Activated CD4-positive, alpha-beta memory T cell treated with anti-CD3 and anti-CD28 coated beads, Interleukin-2, amount 10 ng/mL, durations not matched to agents 7 days and 5 days (primary cell): ENCODE data around the gene VWA2. TPM values are rescaled to one million over a fixed set of nuclear protein-coding genes. Genes with fewer than 3 reads are reported as not detected.

Experiments
- CTCF ChIA-PET: fragments of 350-600 bp; sonication (Branson Sonifier 250); formaldehyde crosslinking; loops from one replicate; lab custom pipeline; 2021; ENCODE audit warnings: antibody characterized with exemption, inconsistent platforms; lab: Charles Lee
- POLR2A ChIA-PET: fragments of 350-600 bp; sonication (Branson Sonifier 250); formaldehyde crosslinking; loops from one replicate; lab custom pipeline; 2021; ENCODE audit warnings: antibody characterized with exemption; lab: Charles Lee
- DNase-seq: peaks from one replicate; pipeline ENCODE4 v3.0.0-alpha.2; 2020
- H3K27ac Mint-ChIP-seq: one replicate; pipeline ENCODE4 v1.8.0; 2021; ENCODE audit warnings: mild to moderate bottlenecking, mixed read lengths
- H3K27me3 Mint-ChIP-seq: one replicate; pipeline ENCODE4 v1.8.0; 2021; ENCODE audit warnings: mixed read lengths
- H3K36me3 Mint-ChIP-seq: one replicate; pipeline ENCODE4 v1.8.0; 2021; ENCODE audit warnings: low read depth, mixed read lengths
- H3K4me1 Mint-ChIP-seq: one replicate; pipeline ENCODE4 v1.8.0; 2021; ENCODE audit warnings: mixed read lengths
- H3K4me3 Mint-ChIP-seq: one replicate; pipeline ENCODE4 v1.8.0; 2021; ENCODE audit warnings: mild to moderate bottlenecking, mixed read lengths
- H3K9me3 Mint-ChIP-seq: one replicate; pipeline ENCODE4 v1.8.0; 2021; ENCODE audit warnings: mixed read lengths
- total RNA-seq, 2 experiments: library from RNA; stranded (reverse); gene quantifications; one replicate each; pipeline ENCODE4 v1.2.3, GENCODE V29; 2021

Gene VWA2
- total RNA-seq, 2 experiments from 2014 or later: not detected

DNA sequence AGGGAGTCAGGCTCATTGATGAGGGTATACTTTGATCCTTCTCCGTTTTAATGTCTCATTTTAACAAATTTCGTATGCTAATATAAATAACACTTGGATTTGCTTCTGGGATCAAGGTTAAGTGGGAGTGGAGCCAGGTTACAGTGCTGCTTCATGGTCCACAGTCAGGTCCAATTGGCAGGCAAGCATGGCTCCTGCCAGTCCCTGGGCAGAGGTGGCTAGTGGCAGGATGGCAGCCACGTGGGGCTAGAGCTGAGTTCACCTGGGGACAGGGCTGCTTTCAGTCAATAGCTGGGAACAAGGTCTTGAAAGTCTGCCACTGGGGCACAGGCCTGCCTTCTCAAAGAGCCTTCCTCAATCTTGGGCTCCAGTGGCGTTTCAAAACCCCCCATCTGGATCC is 16.0 kb upstream of the VWA2 start:
- H3K36me3 Mint-ChIP-seq: no peaks in the 10 kb centered on the region
- H3K4me3 Mint-ChIP-seq: no peak overlapping the region
- DNase-seq: no peak
- H3K27ac Mint-ChIP-seq: no peak overlapping the region
- CTCF ChIA-PET: no interaction called here
- POLR2A ChIA-PET: no interaction called here
- no peaks in the 10 kb centered on the region for H3K9me3 Mint-ChIP-seq
- no peaks in the 10 kb centered on the region for H3K4me1 Mint-ChIP-seq
- H3K27me3 Mint-ChIP-seq: peaks cover 42% of the 10 kb centered on the region

DNA sequence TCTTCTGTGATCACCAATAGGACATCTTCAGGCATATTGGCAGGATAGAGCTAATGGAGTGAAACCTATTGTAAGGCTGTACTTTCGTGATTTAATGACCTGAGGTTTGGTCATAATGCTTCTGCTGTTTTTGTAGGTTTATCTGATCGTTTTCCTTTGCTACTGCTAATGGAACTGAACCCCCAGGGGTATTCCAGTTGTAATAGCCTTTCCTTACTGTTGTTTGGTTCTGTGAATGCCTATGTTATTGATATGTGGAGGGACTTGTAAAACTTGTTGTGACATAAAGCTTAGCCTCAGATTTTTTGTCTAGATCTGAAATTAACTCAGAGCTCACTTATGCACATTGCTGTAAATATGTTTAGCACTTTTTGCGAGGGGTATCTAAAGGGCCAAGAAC is 10.9 kb upstream of the VWA2 start:
- Mint-ChIP-seq H3K4me1 (no peaks in the 10 kb centered on the region), H3K27me3 (peaks cover 43% of the 10 kb centered on the region), H3K27ac (no peak overlapping the region), H3K9me3 (no peaks in the 10 kb centered on the region), H3K4me3 (no peak overlapping the region), H3K36me3 (no peaks in the 10 kb centered on the region)
- no peak for DNase-seq
- ChIA-PET POLR2A (no interaction called here), CTCF (no interaction called here)

DNA sequence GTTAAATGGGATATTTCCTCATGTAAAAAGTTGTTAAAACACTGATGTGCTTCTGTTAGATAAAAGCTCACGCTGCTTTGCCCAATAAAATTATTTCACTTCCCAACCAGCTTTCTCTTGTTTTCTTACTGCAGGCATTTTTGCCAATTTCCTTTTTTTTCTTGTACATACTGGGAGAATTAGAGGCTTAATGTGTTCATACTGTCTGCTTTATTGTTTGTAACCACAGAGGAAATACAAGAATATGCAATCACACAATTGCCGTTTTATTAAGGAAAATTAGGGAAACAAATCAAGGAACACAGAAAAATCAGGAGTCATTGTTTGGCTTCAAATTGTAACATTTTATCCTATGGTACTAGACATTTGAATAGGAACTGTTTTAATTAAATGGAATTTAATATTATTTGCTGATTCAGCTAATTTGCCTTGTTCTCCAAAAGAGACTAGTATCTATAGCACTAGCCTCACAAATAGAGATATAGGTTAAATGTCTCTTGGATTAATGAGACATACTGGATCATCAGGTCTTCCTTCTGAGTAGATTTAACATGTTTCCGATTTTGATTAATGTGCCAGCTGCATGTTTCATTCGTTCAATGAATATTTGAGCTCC is 6.4 kb upstream of the VWA2 start:
- POLR2A ChIA-PET: no interaction called here

DNA sequence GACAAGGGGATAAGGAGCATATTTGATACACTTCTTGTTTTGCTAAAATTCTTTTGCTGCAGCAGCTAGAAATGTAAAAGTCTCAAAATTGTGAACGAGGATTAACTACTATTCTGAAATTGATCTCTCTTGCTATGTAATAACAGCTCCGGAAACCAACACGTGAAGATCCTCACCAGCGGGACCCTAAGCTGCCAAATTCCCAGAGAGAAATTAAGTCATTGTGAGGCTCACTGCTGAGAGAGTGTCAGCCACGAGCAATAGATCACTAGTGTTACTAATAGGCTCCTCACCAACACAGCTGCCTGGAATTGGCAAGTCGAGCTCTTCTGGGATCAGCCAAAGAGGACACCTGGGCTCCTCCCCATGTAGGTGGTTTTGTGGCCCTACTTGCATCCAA is 5.6 kb upstream of the VWA2 start:
- Mint-ChIP-seq H3K4me3 (no peak overlapping the region), H3K4me1 (peaks cover 1% of the 10 kb centered on the region), H3K36me3 (no peaks in the 10 kb centered on the region), H3K27me3 (peaks cover 50% of the 10 kb centered on the region), H3K9me3 (no peaks in the 10 kb centered on the region), H3K27ac (no peak overlapping the region)
- POLR2A ChIA-PET: no interaction called here
- no peak for DNase-seq
- CTCF ChIA-PET: interaction anchor here (1.1 kb wide), 1 partner anchor 22 kb away, joined by 3 read pairs; no protein-coding TSS in a partner anchor

More for the DNA sequence above, 6.4 kb upstream of the VWA2 start:
- CTCF ChIA-PET: interaction anchor here (0.7 to 1.2 kb wide), 3 partner anchors 15 to 722 kb away, joined by 3 to 6 read pairs (median 4); no protein-coding TSS in a partner anchor
- Mint-ChIP-seq H3K27ac (no peak overlapping the region), H3K36me3 (no peaks in the 10 kb centered on the region), H3K4me1 (no peaks in the 10 kb centered on the region), H3K9me3 (no peaks in the 10 kb centered on the region), H3K4me3 (no peak overlapping the region), H3K27me3 (peaks cover 47% of the 10 kb centered on the region)
- no peak for DNase-seq

DNA sequence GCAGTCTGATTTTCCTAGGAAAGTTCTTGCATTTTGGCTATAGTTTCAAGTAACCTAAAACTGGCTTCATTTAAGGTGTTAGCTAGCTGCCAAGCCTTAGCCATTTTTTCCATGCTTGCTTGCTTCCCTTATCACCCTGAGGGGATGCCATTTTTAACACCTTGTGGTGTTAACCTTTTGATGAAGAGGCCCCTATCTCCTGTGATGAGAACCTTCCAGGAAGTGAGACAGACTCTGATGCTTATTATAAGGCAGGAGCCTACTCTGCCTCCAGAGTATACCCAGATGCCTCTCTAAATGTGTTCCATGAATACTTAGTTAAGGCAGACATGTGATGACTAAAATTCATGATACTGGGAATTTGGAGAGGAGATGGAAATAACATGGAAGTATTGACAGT is 4.9 kb upstream of the VWA2 start:
- Mint-ChIP-seq H3K27ac (no peak overlapping the region), H3K36me3 (no peaks in the 10 kb centered on the region), H3K27me3 (peaks cover 56% of the 10 kb centered on the region), H3K4me1 (peaks cover 5% of the 10 kb centered on the region), H3K4me3 (no peak overlapping the region), H3K9me3 (no peaks in the 10 kb centered on the region)
- CTCF ChIA-PET: no interaction called here
- no peak for DNase-seq
- POLR2A ChIA-PET: no interaction called here

DNA sequence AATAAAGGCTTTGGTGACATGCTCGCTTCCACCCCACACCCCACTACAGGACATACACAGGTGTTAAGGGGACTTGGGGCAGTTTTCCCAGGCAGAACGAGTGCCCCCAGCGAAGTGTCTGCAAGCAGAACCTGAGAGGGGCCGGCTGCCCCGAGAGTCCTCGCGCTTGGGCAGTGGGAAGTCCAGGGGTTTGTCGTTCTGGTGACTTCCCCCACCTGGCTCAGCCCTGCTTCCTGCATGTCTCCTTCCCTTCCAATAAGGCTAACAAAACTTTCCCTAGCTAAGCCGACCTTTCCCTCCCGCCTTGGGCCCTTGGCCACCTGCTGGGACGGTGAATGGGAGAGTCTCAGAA is 916 bp downstream of the VWA2 start:
- POLR2A ChIA-PET: no interaction called here
- no peaks in the 10 kb centered on the region for H3K36me3 Mint-ChIP-seq
- DNase-seq: no peak
- peaks cover 70% of the 10 kb centered on the region for H3K27me3 Mint-ChIP-seq
- no peak overlapping the region for H3K27ac Mint-ChIP-seq
- peaks cover 5% of the 10 kb centered on the region for H3K4me1 Mint-ChIP-seq
- H3K9me3 Mint-ChIP-seq: no peaks in the 10 kb centered on the region
- H3K4me3 Mint-ChIP-seq: no peak overlapping the region
- CTCF ChIA-PET: no interaction called here

DNA sequence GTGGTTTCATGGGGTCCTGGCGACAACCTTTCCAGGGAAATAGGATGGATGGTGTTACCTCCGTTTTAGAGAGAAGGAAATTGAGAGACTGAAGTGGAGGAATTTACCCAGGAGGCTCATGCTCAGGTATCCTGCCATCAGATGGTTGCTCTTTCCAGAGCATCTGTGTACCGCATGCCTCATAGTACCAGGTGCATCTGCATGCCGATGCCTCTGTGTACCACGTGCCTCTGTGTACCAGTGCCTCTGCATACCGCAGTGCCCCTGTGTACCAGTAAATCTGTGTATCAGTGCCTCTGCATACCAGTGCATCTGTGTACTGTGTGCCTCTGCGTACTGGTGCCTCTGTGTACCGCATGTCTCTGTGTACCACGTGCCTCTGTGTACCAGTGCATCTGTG is 3.2 kb downstream of the VWA2 start:
- no peaks in the 10 kb centered on the region for H3K36me3 Mint-ChIP-seq
- H3K4me3 Mint-ChIP-seq: no peak overlapping the region
- CTCF ChIA-PET: no interaction called here

DNA sequence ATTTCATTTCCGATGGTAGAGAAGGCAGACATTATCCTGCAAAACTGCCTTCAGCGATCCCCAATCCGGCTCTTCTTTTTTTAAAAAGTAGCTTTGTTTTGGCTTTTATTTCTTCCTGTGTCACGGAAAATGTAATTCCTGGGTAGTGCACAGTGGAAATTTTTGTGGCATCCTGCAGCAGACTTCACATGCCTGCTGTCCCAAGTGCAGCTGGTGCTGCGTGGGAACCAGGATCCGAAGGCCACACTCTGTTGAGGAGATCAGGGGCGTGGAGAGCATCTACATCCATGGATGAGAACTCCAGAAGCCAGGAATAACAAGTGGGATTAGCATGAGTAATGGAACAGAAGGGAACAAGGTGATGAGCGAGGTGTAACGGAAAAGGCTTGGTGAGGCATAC is 4.6 kb downstream of the VWA2 start:
- CTCF ChIA-PET: no interaction called here
- peaks cover 3% of the 10 kb centered on the region for H3K4me1 Mint-ChIP-seq
- no peak for DNase-seq
- peaks cover 47% of the 10 kb centered on the region for H3K27me3 Mint-ChIP-seq
- H3K36me3 Mint-ChIP-seq: no peaks in the 10 kb centered on the region
- no peak overlapping the region for H3K27ac Mint-ChIP-seq
- no peaks in the 10 kb centered on the region for H3K9me3 Mint-ChIP-seq
- no peak overlapping the region for H3K4me3 Mint-ChIP-seq
- POLR2A ChIA-PET: no interaction called here

More for the DNA sequence above, 3.2 kb downstream of the VWA2 start:
- Mint-ChIP-seq H3K4me1 (peaks cover 5% of the 10 kb centered on the region), H3K9me3 (no peaks in the 10 kb centered on the region), H3K27me3 (peaks cover 60% of the 10 kb centered on the region), H3K27ac (no peak overlapping the region)
- POLR2A ChIA-PET: no interaction called here
- no peak for DNase-seq

DNA sequence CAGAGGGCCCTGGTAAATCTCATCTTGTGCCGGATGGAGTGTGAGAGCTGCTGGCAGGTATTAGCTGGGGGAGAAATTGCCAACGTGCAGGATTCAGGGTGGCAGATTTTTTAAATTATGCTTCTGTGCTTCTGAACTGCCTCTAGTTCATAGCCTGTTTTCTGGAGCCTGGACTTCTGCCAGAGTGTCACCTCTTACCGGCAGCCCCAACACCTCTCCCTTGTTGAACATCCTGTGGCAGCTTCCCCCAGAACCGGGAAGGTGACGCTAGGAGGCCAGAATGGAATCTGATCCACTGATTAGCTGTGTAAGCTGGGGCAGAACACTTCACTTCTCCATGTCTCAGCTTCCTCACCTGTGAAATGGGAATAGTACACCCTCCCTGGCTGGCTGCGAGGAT is 5.1 kb downstream of the VWA2 start:
- no peak for DNase-seq
- H3K9me3 Mint-ChIP-seq: no peaks in the 10 kb centered on the region
- H3K4me1 Mint-ChIP-seq: peaks cover under 1% of the 10 kb centered on the region
- ChIA-PET CTCF (no interaction called here), POLR2A (interaction anchor here (0.6 kb wide), 1 partner anchor 884 kb away, joined by 3 read pairs; no protein-coding TSS in a partner anchor)
- peaks cover 43% of the 10 kb centered on the region for H3K27me3 Mint-ChIP-seq
- H3K27ac Mint-ChIP-seq: no peak overlapping the region
- H3K4me3 Mint-ChIP-seq: no peak overlapping the region
- H3K36me3 Mint-ChIP-seq: no peaks in the 10 kb centered on the region

DNA sequence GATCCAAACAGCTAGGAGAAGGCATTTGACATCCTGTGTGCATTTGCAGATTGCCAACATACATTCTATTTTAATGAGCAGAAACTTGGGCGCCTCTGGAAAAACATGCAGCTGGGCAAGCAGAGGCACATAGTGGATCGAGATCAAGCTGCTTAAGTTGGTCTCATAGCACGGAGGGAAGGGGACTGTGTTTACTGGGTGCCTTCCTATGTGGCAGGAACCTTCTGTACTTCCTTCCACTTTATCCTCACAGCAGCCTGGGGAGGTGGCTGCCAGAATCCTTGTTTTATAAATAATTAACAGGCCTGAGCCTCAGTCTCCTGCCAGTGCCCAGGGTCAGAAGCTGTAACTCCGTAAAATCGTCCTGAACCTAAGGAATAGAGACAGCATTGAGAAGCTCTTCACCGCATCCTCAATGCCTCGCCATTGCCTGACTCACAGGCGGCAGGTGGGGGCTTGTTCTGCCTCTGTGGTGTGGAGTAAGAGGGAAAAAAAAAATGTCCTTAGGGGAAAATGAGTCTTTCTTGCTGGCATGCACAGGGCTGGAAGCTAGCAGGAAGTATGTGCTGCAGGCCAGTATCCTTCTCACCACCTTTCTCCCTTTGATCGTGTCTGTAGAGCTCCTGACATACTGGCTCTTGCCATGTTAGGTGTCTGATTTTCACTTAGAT is 6.2 kb downstream of the VWA2 start:
- H3K4me1 Mint-ChIP-seq: no peaks in the 10 kb centered on the region
- H3K9me3 Mint-ChIP-seq: no peaks in the 10 kb centered on the region
- ChIA-PET POLR2A (no interaction called here), CTCF (no interaction called here)
- H3K4me3 Mint-ChIP-seq: no peak overlapping the region
- peaks cover 40% of the 10 kb centered on the region for H3K27me3 Mint-ChIP-seq
- no peak for DNase-seq
- H3K36me3 Mint-ChIP-seq: no peaks in the 10 kb centered on the region
- no peak overlapping the region for H3K27ac Mint-ChIP-seq

DNA sequence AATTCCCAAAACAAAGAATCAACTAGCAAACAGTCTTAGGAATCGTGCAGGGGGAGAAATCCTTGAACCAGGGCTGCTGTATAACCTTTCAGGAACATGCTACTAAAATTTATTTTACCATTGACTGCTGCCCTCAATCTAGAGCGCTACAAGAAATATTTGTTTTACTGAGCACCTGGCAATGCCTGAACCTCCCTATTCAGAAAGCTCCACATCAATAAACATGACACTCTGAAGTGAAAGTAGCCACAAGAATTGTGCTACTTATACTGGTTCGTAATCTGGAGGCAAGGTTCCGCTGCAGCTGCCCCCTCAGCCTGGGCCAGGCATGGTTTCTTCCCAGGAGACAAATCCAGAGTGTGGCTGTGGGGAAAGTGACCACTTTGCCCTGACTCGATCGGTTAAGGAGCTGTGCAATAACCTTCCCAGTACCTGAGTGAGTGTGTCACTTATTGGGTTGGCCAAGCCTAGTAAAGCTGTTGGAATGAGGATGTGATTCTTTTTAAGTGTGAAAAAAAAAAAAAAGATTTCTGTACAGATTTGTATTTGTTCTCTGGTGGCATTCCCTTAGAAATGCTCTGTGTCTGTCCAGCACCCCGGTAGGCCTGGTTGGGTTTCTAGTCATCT is 7.7 kb downstream of the VWA2 start:
- H3K9me3 Mint-ChIP-seq: no peaks in the 10 kb centered on the region
- H3K27ac Mint-ChIP-seq: no peak overlapping the region
- peaks cover 27% of the 10 kb centered on the region for H3K27me3 Mint-ChIP-seq
- no peak for DNase-seq
- no peak overlapping the region for H3K4me3 Mint-ChIP-seq
- POLR2A ChIA-PET: no interaction called here
- H3K4me1 Mint-ChIP-seq: no peaks in the 10 kb centered on the region
- no peaks in the 10 kb centered on the region for H3K36me3 Mint-ChIP-seq
- CTCF ChIA-PET: no interaction called here

DNA sequence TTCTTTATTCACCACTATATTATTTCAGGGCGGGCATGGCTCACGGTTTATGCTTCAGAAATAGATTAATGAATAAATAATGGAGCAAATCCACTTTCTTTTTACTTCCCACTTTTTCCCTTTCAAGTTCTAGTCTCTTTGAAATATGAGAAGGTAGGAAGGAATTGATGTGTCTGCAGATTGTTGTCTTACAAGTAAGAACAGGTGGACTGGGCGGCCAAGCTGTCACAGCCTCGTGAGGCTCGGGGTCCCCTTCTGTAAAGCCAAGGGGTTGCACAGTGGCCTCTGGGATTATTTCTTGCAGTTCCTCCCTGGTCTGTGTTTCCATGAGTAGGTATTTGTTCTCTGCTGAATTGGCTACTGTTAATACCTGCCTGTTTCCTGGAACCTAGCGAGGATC is 11.2 kb downstream of the VWA2 start:
- ChIA-PET CTCF (no interaction called here), POLR2A (no interaction called here)
- Mint-ChIP-seq H3K27ac (no peak overlapping the region), H3K4me3 (no peak overlapping the region), H3K4me1 (no peaks in the 10 kb centered on the region), H3K9me3 (peaks cover 3% of the 10 kb centered on the region), H3K27me3 (peaks cover 4% of the 10 kb centered on the region), H3K36me3 (no peaks in the 10 kb centered on the region)
- no peak for DNase-seq

DNA sequence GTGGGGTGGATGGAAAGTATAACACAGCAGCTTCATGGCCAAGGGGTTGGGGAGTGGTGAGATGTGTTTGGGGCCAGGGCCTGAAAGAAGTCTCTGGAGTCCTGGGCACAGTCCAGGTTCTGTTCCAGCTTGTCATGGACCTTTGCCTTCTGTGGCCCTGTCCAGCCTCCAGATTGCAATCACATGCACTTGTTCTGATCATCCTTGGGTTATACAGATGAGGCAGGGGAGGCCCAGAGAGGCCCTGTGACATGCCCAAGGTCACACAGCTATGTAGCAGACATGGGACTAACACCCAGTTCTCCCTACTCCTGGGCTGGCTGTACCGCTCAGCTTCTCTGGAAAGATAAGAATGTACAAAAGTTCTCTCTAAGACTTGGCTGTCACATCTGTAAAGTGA is 11.7 kb downstream of the VWA2 start:
- peaks cover 4% of the 10 kb centered on the region for H3K27me3 Mint-ChIP-seq
- ChIA-PET POLR2A (no interaction called here), CTCF (no interaction called here)
- H3K27ac Mint-ChIP-seq: no peak overlapping the region
- no peaks in the 10 kb centered on the region for H3K36me3 Mint-ChIP-seq
- H3K9me3 Mint-ChIP-seq: peaks cover 3% of the 10 kb centered on the region
- DNase-seq: no peak
- no peak overlapping the region for H3K4me3 Mint-ChIP-seq
- H3K4me1 Mint-ChIP-seq: no peaks in the 10 kb centered on the region
